A549 (cell line): ENCODE results near the gene RANBP9. TPM values are rescaled to one million over a fixed set of nuclear protein-coding genes. Genes with fewer than 3 reads are reported as not detected.

Experiments
- ATAC-seq, 2 experiments: fragments of 200-7000 bp in 1 of 2; fragments of >200 bp in 1 of 2; cut with Nextera tagmentation in 1 of 2; cut with Tn5 transposase in 1 of 2; 3 replicates each; pipeline versions ENCODE4 v1.8.0 to v1.9.1; 2018 to 2020; ENCODE audit warnings: mild to moderate bottlenecking in 1 of 2, moderate library complexity in 1 of 2
- CTCF ChIA-PET: fragments of 300-600 bp; sonication (Branson Sonifier 250); formaldehyde crosslinking; extraction: SDS; loops from one replicate; lab custom pipeline; 2021; ENCODE audit warnings: antibody characterized with exemption, inconsistent platforms; lab: Yijun Ruan, JAX
- POLR2A ChIA-PET: fragments of 350-600 bp; formaldehyde crosslinking; extraction: SDS; loops from one replicate; lab custom pipeline; 2021; ENCODE audit warnings: antibody characterized with exemption, inconsistent platforms; lab: Yijun Ruan, JAX
- DNase-seq, 2 experiments: peaks; one replicate each; pipeline versions ENCODE4 v3.0.0 to v3.0.0-alpha.2; 2011 to 2016; ENCODE audit warnings: low read depth in 1 of 2, low spot score in 1 of 2
- FAIRE-seq: peaks from 2 replicates; lab custom pipeline; 2011; peaks lifted over from hg19 to GRCh38; lab: Jason Lieb, UNC
- H3K27ac ChIP-seq, 2 experiments: fragments of >200 bp; sonication (Bioruptor Twin); formaldehyde crosslinking; 3 replicates each; pipeline ENCODE4 v1.5.1; 2016 to 2017
- H3K4me1 ChIP-seq: fragments of >200 bp; sonication (Bioruptor Twin); formaldehyde crosslinking; 3 replicates; pipeline ENCODE4 v1.6.1; 2016
- H3K4me2 ChIP-seq: fragments of >200 bp; sonication (Bioruptor Twin); formaldehyde crosslinking; 3 replicates; pipeline ENCODE4 v1.6.1; 2016
- H3K4me3 ChIP-seq: fragments of >200 bp; sonication (Bioruptor Twin); formaldehyde crosslinking; 3 replicates; pipeline ENCODE4 v1.5.1; 2016
- H3K9me3 ChIP-seq: fragments of >200 bp; sonication (Bioruptor Twin); formaldehyde crosslinking; 3 replicates; pipeline ENCODE4 v1.6.1; 2016
- CEBPB ChIP-seq, 2 experiments: fragments of >200 bp in 1 of 2; sonication (Bioruptor Twin) in 1 of 2; formaldehyde crosslinking in 1 of 2; IDR thresholded peaks; 2 replicates each; pipeline ENCODE4 v1.6.1; 2012 to 2016
- CHD2 ChIP-seq: fragments of 150-350 bp; IDR thresholded peaks from 2 replicates; pipeline ENCODE4 v1.6.1; 2014; ENCODE audit warnings: low read length; ENCODE audit not compliant: partially characterized antibody
- EHMT2 ChIP-seq: fragments of 200-600 bp; sonication (generic); IDR thresholded peaks from 2 replicates; pipeline ENCODE4 v1.6.1; 2016; ENCODE audit warnings: antibody characterized with exemption, low read depth, mild to moderate bottlenecking, moderate library complexity
- EP300 ChIP-seq, 2 experiments: fragments of >200 bp; sonication (Bioruptor Twin); formaldehyde crosslinking; IDR thresholded peaks; 2 replicates in 1 of 2; 3 replicates in 1 of 2; pipeline ENCODE4 v1.6.1; 2016 to 2017
- ESRRA ChIP-seq: fragments of 150-350 bp; IDR thresholded peaks from 2 replicates; pipeline ENCODE4 v1.6.1; 2014; ENCODE audit warnings: mild to moderate bottlenecking, low read length, borderline replicate concordance
- GATA3 ChIP-seq: IDR thresholded peaks from 2 replicates; pipeline ENCODE4 v1.6.1; 2012; ENCODE audit warnings: borderline replicate concordance
- HDAC2 ChIP-seq: fragments of 200-600 bp; sonication (generic); IDR thresholded peaks from 2 replicates; pipeline ENCODE4 v1.6.1; 2016
- HOXB13 ChIP-seq: fragments of 250-450 bp; sonication (Bioruptor Pico); IDR thresholded peaks from 2 replicates; pipeline ENCODE4 v1.5.0; 2020; ENCODE audit warnings: low read depth, mild to moderate bottlenecking, moderate library complexity
- JUN ChIP-seq, 2 experiments: fragments of >200 bp; sonication (Bioruptor Twin); formaldehyde crosslinking; IDR thresholded peaks; 2 replicates in 1 of 2; 3 replicates in 1 of 2; pipeline ENCODE4 v1.6.1; 2016 to 2017
- NFE2L2 ChIP-seq: fragments of 150-350 bp; conservative IDR thresholded peaks from 2 replicates; pipeline ENCODE4 v1.6.1; 2014; ENCODE audit warnings: low read length
- RCOR1 ChIP-seq: fragments of 150-350 bp; IDR thresholded peaks from 2 replicates; pipeline ENCODE4 v1.6.1; 2014; ENCODE audit warnings: antibody characterized with exemption, low read length, low read depth
- SMC3 ChIP-seq: fragments of >200 bp; sonication (Bioruptor Twin); formaldehyde crosslinking; IDR thresholded peaks from 3 replicates; pipeline ENCODE4 v1.6.1; 2018; ENCODE audit warnings: inconsistent platforms
- TFCP2L1 ChIP-seq: fragments of 250-450 bp; sonication (Bioruptor Pico); IDR thresholded peaks from 2 replicates; pipeline ENCODE4 v1.5.0; 2021; ENCODE audit warnings: mild to moderate bottlenecking
- ZC3H11A ChIP-seq: fragments of 450-650 bp; IDR thresholded peaks from 2 replicates; pipeline ENCODE4 v1.6.1; 2014; ENCODE audit warnings: antibody characterized with exemption, mild to moderate bottlenecking
- ZNF302 ChIP-seq: fragments of 250-450 bp; sonication (Bioruptor Pico); IDR thresholded peaks from 2 replicates; pipeline ENCODE4 v1.9.0; 2021; ENCODE audit warnings: inconsistent platforms, mild to moderate bottlenecking, moderate library complexity
- WGBS: methylation state at CpG from one replicate; pipeline ENCODE4 v1.1.6; 2017; ENCODE audit errors: missing lambda C conversion rate; 5-methylcytosine and 5-hydroxymethylcytosine counted together
- polyA plus RNA-seq, 4 experiments: library from polyadenylated mRNA; depleted of rRNA in 3 of 4; stranded (reverse); fragments of >200 nt; fragmentation: RNase III in 1 of 4; extraction: RNeasy Plus Mini Kit Qiagen cat#74134 plus additional on column Dnase treatment in 1 of 4; gene quantifications; 2 replicates in 3 of 4; 3 replicates in 1 of 4; pipeline ENCODE4 v1.2.3, GENCODE V29; 2011 to 2017
- TF ChIP-seq, protein P1 (sequence below): fragments of 150-350 bp; IDR thresholded peaks from 2 replicates; pipeline ENCODE4 v1.6.1; 2014; ENCODE audit warnings: low read depth, mild to moderate bottlenecking, low read length
- TF ChIP-seq, protein P2 (sequence below): fragments of 250-450 bp; sonication (Bioruptor Pico); IDR thresholded peaks from 2 replicates; pipeline ENCODE4 v1.5.0; 2021; ENCODE audit warnings: mild to moderate bottlenecking, moderate library complexity, borderline replicate concordance
- TF ChIP-seq, protein P3 (sequence below): IDR thresholded peaks from 2 replicates; pipeline ENCODE4 v1.6.1; 2012; ENCODE audit warnings: low read depth, borderline replicate concordance
- TF ChIP-seq, protein P4 (sequence below): IDR thresholded peaks from 2 replicates; pipeline ENCODE4 v1.6.1; 2012
- TF ChIP-seq, protein P5 (sequence below): fragments of >200 bp; sonication (Bioruptor Twin); formaldehyde crosslinking; IDR thresholded peaks from 2 replicates; pipeline ENCODE4 v1.6.1; 2016

The RANBP9 gene
- polyA plus RNA-seq, 2 of the 4 experiments (the other 2 are of a cell fraction), result 13.7 to 15.7 TPM

DNA sequence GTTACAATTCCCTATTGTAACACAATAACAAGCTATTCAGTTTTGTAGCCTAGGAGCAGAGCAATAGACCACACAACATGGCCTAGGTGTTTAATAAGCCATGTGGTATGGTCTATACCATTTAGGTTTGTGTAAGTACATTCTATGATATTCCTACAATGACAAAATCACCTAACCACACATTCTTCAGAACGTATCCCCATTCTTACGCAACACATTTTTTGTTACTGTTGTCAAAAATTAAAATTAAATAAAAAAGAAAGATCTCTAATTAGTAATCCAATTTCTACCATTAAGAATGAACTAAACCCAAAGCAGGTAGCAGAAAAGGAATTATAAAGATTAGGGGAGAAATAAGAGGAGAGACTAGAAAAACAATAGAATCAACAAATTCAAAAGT is 44.0 kb downstream of the RANBP9 start:
- no peak for ATAC-seq
- H3K9me3 ChIP-seq, result peaks cover 3% of the 10 kb centered on the region; the same call in 1 of the 3 replicates
- peaks cover 17% of the 10 kb centered on the region; the same call in 2 of the 3 replicates for H3K4me1 ChIP-seq
- ChIA-PET POLR2A (no interaction called here), CTCF (no interaction called here)
- no peak overlapping the region for H3K4me2 ChIP-seq
- FAIRE-seq, result no peak
- DNase-seq, result no peak
- peak; percentile 18 to 39; a peak in 1 of 4 replicates for TF ChIP-seq CEBPB (IDR thresholded peaks at IDR 0.05)
- TF ChIP-seq JUN (IDR thresholded peaks at IDR 0.05), result no peak
- no peak for TF ChIP-seq ZC3H11A
- no peak overlapping the region for H3K27ac ChIP-seq
- H3K4me3 ChIP-seq, result no peak overlapping the region
- 94% methylated on average over 2 of the region's 2 CpGs for WGBS

DNA sequence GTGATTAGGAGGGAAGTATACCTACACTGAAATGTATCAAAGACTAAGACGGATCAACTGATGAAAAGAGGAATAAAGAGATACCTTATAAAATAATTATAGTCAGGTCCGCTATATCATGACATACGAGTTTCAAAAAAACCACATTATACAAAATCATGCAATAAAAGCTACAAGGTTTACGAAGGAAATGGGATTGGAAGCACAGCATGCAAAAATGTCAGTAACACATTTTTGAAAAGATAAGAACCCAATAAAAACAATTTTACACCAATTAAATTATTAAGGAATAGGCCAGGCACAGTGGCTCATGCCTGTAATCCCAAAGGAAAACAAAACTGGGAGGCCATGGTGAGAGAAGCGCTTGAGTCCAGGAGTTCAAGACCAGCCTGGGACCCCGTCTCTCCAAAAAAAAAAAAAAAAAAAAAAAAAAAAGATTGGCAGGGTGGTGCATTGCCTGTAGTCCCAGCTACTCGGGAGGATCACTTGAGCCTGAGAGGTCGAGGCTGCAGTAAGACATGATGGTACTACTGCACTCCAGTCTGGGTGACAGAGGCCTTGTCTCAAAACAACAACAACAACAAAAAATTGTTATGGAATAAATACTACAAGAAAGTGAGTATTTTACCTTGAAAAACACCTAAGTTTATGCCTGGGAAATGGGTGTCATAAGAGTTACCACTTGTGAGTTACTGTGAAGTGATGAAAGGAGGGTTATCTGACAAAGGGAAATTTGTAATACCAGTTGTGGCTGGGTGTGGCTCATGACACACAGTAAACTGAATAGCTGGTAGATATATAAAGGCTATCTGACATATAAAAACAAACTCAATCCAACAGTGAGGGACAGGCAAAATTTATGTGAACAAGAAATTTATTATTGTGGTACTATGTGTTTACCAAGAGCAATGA is 45.2 kb downstream of the RANBP9 start:
- WGBS, result 84% methylated on average over 8 of the region's 8 CpGs
- H3K9me3 ChIP-seq, result peaks cover 3% of the 10 kb centered on the region; the same call in 1 of the 3 replicates
- CTCF ChIA-PET, result no interaction called here
- no peak for ATAC-seq
- no peak for FAIRE-seq
- POLR2A ChIA-PET, result no interaction called here
- no peak overlapping the region for H3K27ac ChIP-seq
- DNase-seq, result no peak
- TF ChIP-seq SMC3 (no peak), CHD2 (no peak), ZNF302 (no peak)
- H3K4me2 ChIP-seq, result 0 out of 3 replicates have a peak overlapping the region, but pooled peaks have one; percentile 13
- H3K4me3 ChIP-seq, result no peak overlapping the region
- peaks cover 19% of the 10 kb centered on the region; the same call in 2 of the 3 replicates for H3K4me1 ChIP-seq

DNA sequence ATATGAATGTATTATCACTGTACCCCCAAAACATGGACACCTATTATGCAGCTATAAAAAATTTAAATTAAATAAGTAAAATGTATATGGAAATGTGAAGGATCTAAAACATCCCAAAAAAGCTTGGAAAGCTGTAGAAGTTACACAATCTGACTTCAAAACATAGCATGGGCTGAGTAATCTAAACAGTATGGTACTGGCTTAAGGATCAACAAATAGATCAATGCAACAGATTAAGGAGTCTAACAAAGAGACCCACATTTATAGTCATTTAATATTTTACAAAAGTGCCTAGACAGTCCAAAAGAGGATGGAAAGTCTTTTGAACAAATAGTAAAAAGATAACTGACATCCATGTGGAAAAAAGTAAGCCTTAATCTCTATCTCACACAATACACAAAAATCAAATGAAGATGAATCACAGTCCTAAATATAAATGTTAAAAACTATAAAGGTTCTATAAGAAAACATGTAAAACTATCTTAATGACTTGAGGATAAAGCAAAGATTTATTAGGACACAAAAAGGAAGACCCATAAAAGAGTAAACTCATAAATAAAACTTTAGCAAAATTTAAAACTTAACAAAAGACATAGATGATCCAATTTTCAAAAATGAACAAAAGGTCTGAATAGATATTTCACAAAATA is 46.8 kb downstream of the RANBP9 start:
- CTCF ChIA-PET, result interaction anchor here (0.6 kb wide), 1 partner anchor 770 kb away, joined by 4 read pairs; no protein-coding TSS in a partner anchor
- H3K4me3 ChIP-seq, result no peak overlapping the region
- FAIRE-seq, result no peak
- peaks cover 1% of the 10 kb centered on the region; the same call in 1 of the 3 replicates for H3K9me3 ChIP-seq
- H3K27ac ChIP-seq, result no peak overlapping the region
- POLR2A ChIA-PET, result no interaction called here
- peak overlapping the region; percentile 5; the same call in 2 of the 3 replicates for H3K4me2 ChIP-seq
- peaks cover 19% of the 10 kb centered on the region; the same call in 2 of the 3 replicates for H3K4me1 ChIP-seq
- DNase-seq, result no peak
- no peak for TF ChIP-seq RCOR1
- TF ChIP-seq, protein P1, sequence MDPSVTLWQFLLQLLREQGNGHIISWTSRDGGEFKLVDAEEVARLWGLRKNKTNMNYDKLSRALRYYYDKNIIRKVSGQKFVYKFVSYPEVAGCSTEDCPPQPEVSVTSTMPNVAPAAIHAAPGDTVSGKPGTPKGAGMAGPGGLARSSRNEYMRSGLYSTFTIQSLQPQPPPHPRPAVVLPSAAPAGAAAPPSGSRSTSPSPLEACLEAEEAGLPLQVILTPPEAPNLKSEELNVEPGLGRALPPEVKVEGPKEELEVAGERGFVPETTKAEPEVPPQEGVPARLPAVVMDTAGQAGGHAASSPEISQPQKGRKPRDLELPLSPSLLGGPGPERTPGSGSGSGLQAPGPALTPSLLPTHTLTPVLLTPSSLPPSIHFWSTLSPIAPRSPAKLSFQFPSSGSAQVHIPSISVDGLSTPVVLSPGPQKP, result no peak
- no peak for TF ChIP-seq GATA3
- TF ChIP-seq EP300 (IDR thresholded peaks at IDR 0.05), result no peak
- no peak for TF ChIP-seq ESRRA
- TF ChIP-seq, protein P2, sequence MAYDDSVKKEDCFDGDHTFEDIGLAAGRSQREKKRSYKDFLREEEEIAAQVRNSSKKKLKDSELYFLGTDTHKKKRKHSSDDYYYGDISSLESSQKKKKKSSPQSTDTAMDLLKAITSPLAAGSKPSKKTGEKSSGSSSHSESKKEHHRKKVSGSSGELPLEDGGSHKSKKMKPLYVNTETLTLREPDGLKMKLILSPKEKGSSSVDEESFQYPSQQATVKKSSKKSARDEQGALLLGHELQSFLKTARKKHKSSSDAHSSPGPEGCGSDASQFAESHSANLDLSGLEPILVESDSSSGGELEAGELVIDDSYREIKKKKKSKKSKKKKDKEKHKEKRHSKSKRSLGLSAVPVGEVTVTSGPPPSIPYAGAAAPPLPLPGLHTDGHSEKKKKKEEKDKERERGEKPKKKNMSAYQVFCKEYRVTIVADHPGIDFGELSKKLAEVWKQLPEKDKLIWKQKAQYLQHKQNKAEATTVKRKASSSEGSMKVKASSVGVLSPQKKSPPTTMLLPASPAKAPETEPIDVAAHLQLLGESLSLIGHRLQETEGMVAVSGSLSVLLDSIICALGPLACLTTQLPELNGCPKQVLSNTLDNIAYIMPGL, result no peak
- TF ChIP-seq ZC3H11A, result no peak
- TF ChIP-seq CHD2, result no peak
- TF ChIP-seq TFCP2L1 (CRISPR knock-in tag), result no peak
- TF ChIP-seq, protein P3, sequence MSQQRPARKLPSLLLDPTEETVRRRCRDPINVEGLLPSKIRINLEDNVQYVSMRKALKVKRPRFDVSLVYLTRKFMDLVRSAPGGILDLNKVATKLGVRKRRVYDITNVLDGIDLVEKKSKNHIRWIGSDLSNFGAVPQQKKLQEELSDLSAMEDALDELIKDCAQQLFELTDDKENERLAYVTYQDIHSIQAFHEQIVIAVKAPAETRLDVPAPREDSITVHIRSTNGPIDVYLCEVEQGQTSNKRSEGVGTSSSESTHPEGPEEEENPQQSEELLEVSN, result no peak
- no peak for TF ChIP-seq ZNF302
- no peak for TF ChIP-seq HOXB13 (CRISPR knock-in tag)
- no peak for TF ChIP-seq HDAC2
- TF ChIP-seq NFE2L2, result no peak
- TF ChIP-seq EHMT2, result no peak
- TF ChIP-seq, protein P4, sequence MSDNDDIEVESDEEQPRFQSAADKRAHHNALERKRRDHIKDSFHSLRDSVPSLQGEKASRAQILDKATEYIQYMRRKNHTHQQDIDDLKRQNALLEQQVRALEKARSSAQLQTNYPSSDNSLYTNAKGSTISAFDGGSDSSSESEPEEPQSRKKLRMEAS, result no peak
- TF ChIP-seq, protein P5, sequence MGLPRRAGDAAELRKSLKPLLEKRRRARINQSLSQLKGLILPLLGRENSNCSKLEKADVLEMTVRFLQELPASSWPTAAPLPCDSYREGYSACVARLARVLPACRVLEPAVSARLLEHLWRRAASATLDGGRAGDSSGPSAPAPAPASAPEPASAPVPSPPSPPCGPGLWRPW, result no peak
- TF ChIP-seq JUN (IDR thresholded peaks at IDR 0.05), result no peak
- no peak for ATAC-seq
